Loucy (cell line): ENCODE measurements around the gene HS3ST3B1.

Experiments used
- H2AFZ ChIP-seq: fragments of 200-600 bp; sonication (generic); 2 replicates; pipeline ENCODE4 v1.6.0; 2016; ENCODE audit warnings: antibody characterized with exemption, mild to moderate bottlenecking, low read length, moderate library complexity
- H3F3A ChIP-seq: fragments of 200-600 bp; 2 replicates; pipeline ENCODE4 v1.6.0; 2016; ENCODE audit warnings: antibody characterized with exemption, low read depth, mild to moderate bottlenecking
- H3K27me3 ChIP-seq: fragments of 200-600 bp; sonication (generic); 2 replicates; pipeline ENCODE4 v1.6.1; 2014; ENCODE audit warnings: low read length, mild to moderate bottlenecking; ENCODE audit not compliant: insufficient read depth, poor library complexity, severe bottlenecking
- H3K36me3 ChIP-seq: fragments of 200-600 bp; sonication (generic); 2 replicates; pipeline ENCODE4 v1.6.1; 2016; ENCODE audit warnings: low read length; ENCODE audit not compliant: insufficient read depth
- H3K4me1 ChIP-seq: fragments of 200-600 bp; sonication (generic); 2 replicates; pipeline ENCODE4 v1.5.1; 2014; ENCODE audit warnings: low read length, mild to moderate bottlenecking; ENCODE audit not compliant: insufficient read depth, poor library complexity, severe bottlenecking
- H3K4me2 ChIP-seq: fragments of 200-600 bp; sonication (generic); 2 replicates; pipeline ENCODE4 v1.6.0; 2014; ENCODE audit warnings: antibody characterized with exemption, low read length, low read depth, mild to moderate bottlenecking; ENCODE audit not compliant: poor library complexity, severe bottlenecking
- H3K4me3 ChIP-seq: fragments of 200-600 bp; sonication (generic); 2 replicates; pipeline ENCODE4 v1.5.1; 2014; ENCODE audit warnings: low read length, mild to moderate bottlenecking, mixed read lengths; ENCODE audit not compliant: poor library complexity, severe bottlenecking
- H3K79me2 ChIP-seq: fragments of 200-600 bp; sonication (generic); 2 replicates; pipeline ENCODE4 v1.6.1; 2014; ENCODE audit warnings: low read length; ENCODE audit not compliant: insufficient read depth
- H3K9ac ChIP-seq: fragments of 200-600 bp; sonication (generic); 2 replicates; pipeline ENCODE4 v1.6.0; 2014; ENCODE audit warnings: mild to moderate bottlenecking, low read depth, low read length, moderate library complexity; ENCODE audit not compliant: poor library complexity, severe bottlenecking
- H3K9me2 ChIP-seq: fragments of 200-600 bp; sonication (generic); replicated peaks from 2 replicates; pipeline ENCODE4 v1.6.1; 2016; ENCODE audit warnings: low read depth, low read length, mixed read lengths
- H3K9me3 ChIP-seq: fragments of 200-600 bp; sonication (generic); 2 replicates; pipeline ENCODE4 v1.6.1; 2014; ENCODE audit warnings: mild to moderate bottlenecking, antibody characterized with exemption, low read length, low read depth; ENCODE audit not compliant: insufficient read depth
- H4K20me1 ChIP-seq: fragments of 200-600 bp; sonication (generic); 2 replicates; pipeline ENCODE4 v1.6.0; 2014; ENCODE audit warnings: antibody characterized with exemption, low read length, mild to moderate bottlenecking; ENCODE audit not compliant: insufficient read depth, poor library complexity, severe bottlenecking
- CTCF ChIP-seq: fragments of 200-600 bp; sonication (generic); conservative IDR thresholded peaks from 2 replicates; pipeline ENCODE4 v1.5.1; 2014; ENCODE audit warnings: mild to moderate bottlenecking, antibody characterized with exemption, low read length
- EZH2phosphoT487 ChIP-seq: fragments of 200-600 bp; IDR thresholded peaks from 2 replicates; pipeline ENCODE4 v1.6.1; 2018; ENCODE audit warnings: antibody characterized with exemption, mild to moderate bottlenecking, moderate library complexity, borderline replicate concordance

HS3ST3B1 gene

GRCh38 chr17:14366199-14366598, 65.3 kb downstream of the HS3ST3B1 start:
- no peaks in the 10 kb centered on the region; the same call in 1 of the 2 replicates for H3K9me3 ChIP-seq
- no peaks in the 10 kb centered on the region for H3K27me3 ChIP-seq
- no peaks in the 10 kb centered on the region for H3K79me2 ChIP-seq
- H3K4me3 ChIP-seq = no peak overlapping the region
- TF ChIP-seq CTCF (no peak), EZH2phosphoT487 (no peak)
- no peaks in the 10 kb centered on the region for H3K4me1 ChIP-seq
- no peak overlapping the region for H3K9ac ChIP-seq
- H2AFZ ChIP-seq = no peak overlapping the region
- no peaks in the 10 kb centered on the region for H3K9me2 ChIP-seq
- no peak overlapping the region for H3K4me2 ChIP-seq
- H3F3A ChIP-seq = no peaks in the 10 kb centered on the region
- H4K20me1 ChIP-seq = no peaks in the 10 kb centered on the region
- H3K36me3 ChIP-seq = no peaks in the 10 kb centered on the region

- Histone ChIP-seq H3K4me2 (no peak overlapping the region), H3K36me3 (no peaks in the 10 kb centered on the region), H2AFZ (no peak overlapping the region), H3K9me2 (no peaks in the 10 kb centered on the region), H3K4me3 (no peak overlapping the region), H3K9ac (no peak overlapping the region), H3K9me3 (no peaks in the 10 kb centered on the region; the same call in 1 of the 2 replicates), H3K4me1 (no peaks in the 10 kb centered on the region), H3K79me2 (no peaks in the 10 kb centered on the region), H3F3A (no peaks in the 10 kb centered on the region), H3K27me3 (no peaks in the 10 kb centered on the region), H4K20me1 (no peaks in the 10 kb centered on the region)
- TF ChIP-seq CTCF (no peak), EZH2phosphoT487 (no peak)
Observed at GRCh38 chr17:14372461-14372860, 71.6 kb downstream of the HS3ST3B1 start.

GRCh38 chr17:14372905-14373613, 72.2 kb downstream of the HS3ST3B1 start:
- no peak overlapping the region for H3K4me2 ChIP-seq

More at GRCh38 chr17:14372905-14373613, 72.2 kb downstream of the HS3ST3B1 start:
- TF ChIP-seq CTCF (no peak), EZH2phosphoT487 (no peak)
- Histone ChIP-seq H3F3A (no peaks in the 10 kb centered on the region), H3K4me3 (no peak overlapping the region), H3K9me2 (no peaks in the 10 kb centered on the region), H3K9ac (no peak overlapping the region), H3K36me3 (no peaks in the 10 kb centered on the region), H3K9me3 (no peaks in the 10 kb centered on the region; the same call in 1 of the 2 replicates), H3K27me3 (no peaks in the 10 kb centered on the region), H4K20me1 (no peaks in the 10 kb centered on the region), H2AFZ (no peak overlapping the region), H3K79me2 (no peaks in the 10 kb centered on the region), H3K4me1 (no peaks in the 10 kb centered on the region)
